Loucy (cell line): ENCODE data around the gene MEIOB.

ENCODE experiments used
- H2AFZ ChIP-seq: fragments of 200-600 bp; sonication (generic); 2 replicates; pipeline ENCODE4 v1.6.0; 2016; ENCODE audit warnings: antibody characterized with exemption, mild to moderate bottlenecking, low read length, moderate library complexity
- H3F3A ChIP-seq: fragments of 200-600 bp; 2 replicates; pipeline ENCODE4 v1.6.0; 2016; ENCODE audit warnings: antibody characterized with exemption, low read depth, mild to moderate bottlenecking
- H3K27me3 ChIP-seq: fragments of 200-600 bp; sonication (generic); 2 replicates; pipeline ENCODE4 v1.6.1; 2014; ENCODE audit warnings: low read length, mild to moderate bottlenecking; ENCODE audit not compliant: insufficient read depth, poor library complexity, severe bottlenecking
- H3K36me3 ChIP-seq: fragments of 200-600 bp; sonication (generic); 2 replicates; pipeline ENCODE4 v1.6.1; 2016; ENCODE audit warnings: low read length; ENCODE audit not compliant: insufficient read depth
- H3K4me1 ChIP-seq: fragments of 200-600 bp; sonication (generic); 2 replicates; pipeline ENCODE4 v1.5.1; 2014; ENCODE audit warnings: low read length, mild to moderate bottlenecking; ENCODE audit not compliant: insufficient read depth, poor library complexity, severe bottlenecking
- H3K4me2 ChIP-seq: fragments of 200-600 bp; sonication (generic); 2 replicates; pipeline ENCODE4 v1.6.0; 2014; ENCODE audit warnings: antibody characterized with exemption, low read length, low read depth, mild to moderate bottlenecking; ENCODE audit not compliant: poor library complexity, severe bottlenecking
- H3K4me3 ChIP-seq: fragments of 200-600 bp; sonication (generic); 2 replicates; pipeline ENCODE4 v1.5.1; 2014; ENCODE audit warnings: low read length, mild to moderate bottlenecking, mixed read lengths; ENCODE audit not compliant: poor library complexity, severe bottlenecking
- H3K79me2 ChIP-seq: fragments of 200-600 bp; sonication (generic); 2 replicates; pipeline ENCODE4 v1.6.1; 2014; ENCODE audit warnings: low read length; ENCODE audit not compliant: insufficient read depth
- H3K9ac ChIP-seq: fragments of 200-600 bp; sonication (generic); 2 replicates; pipeline ENCODE4 v1.6.0; 2014; ENCODE audit warnings: mild to moderate bottlenecking, low read depth, low read length, moderate library complexity; ENCODE audit not compliant: poor library complexity, severe bottlenecking
- H3K9me2 ChIP-seq: fragments of 200-600 bp; sonication (generic); replicated peaks from 2 replicates; pipeline ENCODE4 v1.6.1; 2016; ENCODE audit warnings: low read depth, low read length, mixed read lengths
- H3K9me3 ChIP-seq: fragments of 200-600 bp; sonication (generic); 2 replicates; pipeline ENCODE4 v1.6.1; 2014; ENCODE audit warnings: mild to moderate bottlenecking, antibody characterized with exemption, low read length, low read depth; ENCODE audit not compliant: insufficient read depth
- H4K20me1 ChIP-seq: fragments of 200-600 bp; sonication (generic); 2 replicates; pipeline ENCODE4 v1.6.0; 2014; ENCODE audit warnings: antibody characterized with exemption, low read length, mild to moderate bottlenecking; ENCODE audit not compliant: insufficient read depth, poor library complexity, severe bottlenecking
- EZH2phosphoT487 ChIP-seq: fragments of 200-600 bp; IDR thresholded peaks from 2 replicates; pipeline ENCODE4 v1.6.1; 2018; ENCODE audit warnings: antibody characterized with exemption, mild to moderate bottlenecking, moderate library complexity, borderline replicate concordance
- TF ChIP-seq, protein P1 (sequence below): fragments of 200-600 bp; sonication (generic); conservative IDR thresholded peaks from 2 replicates; pipeline ENCODE4 v1.5.1; 2014; ENCODE audit warnings: mild to moderate bottlenecking, antibody characterized with exemption, low read length

Gene MEIOB

DNA sequence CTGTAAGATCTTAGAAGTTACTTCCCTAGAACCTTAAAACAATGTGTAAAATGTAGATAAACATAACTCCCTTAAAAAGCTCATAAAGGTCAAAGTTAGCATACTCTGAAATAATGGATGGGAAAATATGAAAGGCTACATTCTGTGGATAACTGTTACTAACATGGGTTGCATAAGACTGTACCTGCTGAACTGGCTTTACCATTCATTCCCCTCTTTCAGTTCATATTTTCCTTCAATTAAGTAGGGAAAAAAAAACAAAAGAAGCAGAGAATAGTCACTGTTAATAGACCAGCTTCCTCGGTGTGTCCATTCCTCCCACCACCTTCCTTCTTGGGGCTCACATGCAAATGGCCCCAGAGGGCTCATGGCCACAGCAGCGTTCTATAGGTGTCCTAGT is 7.5 kb upstream of the MEIOB start:
- Histone ChIP-seq H3K4me3 (no peak overlapping the region), H3K4me2 (no peak overlapping the region), H3K9ac (no peak overlapping the region), H3K9me3 (no peaks in the 10 kb centered on the region), H3K79me2 (no peaks in the 10 kb centered on the region), H3K36me3 (no peaks in the 10 kb centered on the region), H3K27me3 (no peaks in the 10 kb centered on the region), H4K20me1 (no peaks in the 10 kb centered on the region), H3F3A (no peaks in the 10 kb centered on the region), H3K9me2 (no peaks in the 10 kb centered on the region), H2AFZ (no peak overlapping the region; the same call in 1 of the 2 replicates), H3K4me1 (no peaks in the 10 kb centered on the region)
- TF ChIP-seq EZH2phosphoT487 = no peak
- TF ChIP-seq, protein P1, sequence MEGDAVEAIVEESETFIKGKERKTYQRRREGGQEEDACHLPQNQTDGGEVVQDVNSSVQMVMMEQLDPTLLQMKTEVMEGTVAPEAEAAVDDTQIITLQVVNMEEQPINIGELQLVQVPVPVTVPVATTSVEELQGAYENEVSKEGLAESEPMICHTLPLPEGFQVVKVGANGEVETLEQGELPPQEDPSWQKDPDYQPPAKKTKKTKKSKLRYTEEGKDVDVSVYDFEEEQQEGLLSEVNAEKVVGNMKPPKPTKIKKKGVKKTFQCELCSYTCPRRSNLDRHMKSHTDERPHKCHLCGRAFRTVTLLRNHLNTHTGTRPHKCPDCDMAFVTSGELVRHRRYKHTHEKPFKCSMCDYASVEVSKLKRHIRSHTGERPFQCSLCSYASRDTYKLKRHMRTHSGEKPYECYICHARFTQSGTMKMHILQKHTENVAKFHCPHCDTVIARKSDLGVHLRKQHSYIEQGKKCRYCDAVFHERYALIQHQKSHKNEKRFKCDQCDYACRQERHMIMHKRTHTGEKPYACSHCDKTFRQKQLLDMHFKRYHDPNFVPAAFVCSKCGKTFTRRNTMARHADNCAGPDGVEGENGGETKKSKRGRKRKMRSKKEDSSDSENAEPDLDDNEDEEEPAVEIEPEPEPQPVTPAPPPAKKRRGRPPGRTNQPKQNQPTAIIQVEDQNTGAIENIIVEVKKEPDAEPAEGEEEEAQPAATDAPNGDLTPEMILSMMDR = no peak

DNA sequence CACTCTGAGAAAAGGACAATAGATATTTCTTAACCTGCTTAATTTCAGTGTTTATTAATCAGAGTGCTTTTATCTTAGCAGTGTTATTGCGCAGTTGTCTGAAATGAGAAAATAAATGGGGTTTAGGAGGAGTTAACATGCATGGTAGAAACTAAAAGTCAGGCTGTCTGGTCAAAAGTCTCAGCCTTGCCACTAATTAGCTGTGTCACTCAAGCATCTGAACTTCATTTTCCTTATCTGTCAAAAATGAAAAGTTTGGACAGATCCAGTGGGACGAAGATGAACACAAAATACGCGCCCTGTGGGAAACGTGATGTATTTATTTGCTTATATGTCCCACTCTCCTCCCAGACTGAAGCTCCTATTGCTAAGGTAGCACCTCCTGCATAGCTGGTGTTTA is 6.3 kb upstream of the MEIOB start:
- Histone ChIP-seq H3K9me3 (no peaks in the 10 kb centered on the region), H3K36me3 (no peaks in the 10 kb centered on the region), H3F3A (no peaks in the 10 kb centered on the region), H3K9me2 (no peaks in the 10 kb centered on the region), H4K20me1 (no peaks in the 10 kb centered on the region), H3K27me3 (no peaks in the 10 kb centered on the region), H3K4me1 (no peaks in the 10 kb centered on the region), H3K79me2 (no peaks in the 10 kb centered on the region), H2AFZ (no peak overlapping the region), H3K4me2 (no peak overlapping the region), H3K4me3 (no peak overlapping the region), H3K9ac (no peak overlapping the region)
- no peak for TF ChIP-seq EZH2phosphoT487
- TF ChIP-seq, protein P1 = no peak

DNA sequence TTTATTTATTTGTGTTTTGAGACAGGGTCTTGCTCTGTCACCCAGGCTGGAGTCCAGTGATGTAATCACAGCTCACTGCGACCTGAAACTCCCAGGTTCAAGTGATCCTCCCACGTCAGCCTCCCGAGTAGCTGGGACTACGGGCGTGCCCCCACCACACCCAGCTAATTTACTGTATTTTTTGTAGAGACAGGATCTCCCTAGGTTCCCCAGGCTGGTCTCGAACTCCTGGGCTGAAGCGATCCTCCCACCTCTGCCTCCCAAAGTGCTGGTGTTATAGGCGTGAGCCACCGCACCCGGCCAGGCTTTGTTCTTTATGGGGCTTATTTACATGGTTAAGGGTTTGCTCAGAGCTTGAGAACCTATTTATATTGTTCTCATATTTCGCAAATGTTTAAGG is 5.8 kb upstream of the MEIOB start:
- Histone ChIP-seq H3K4me1 (no peaks in the 10 kb centered on the region), H3K36me3 (no peaks in the 10 kb centered on the region), H3F3A (no peaks in the 10 kb centered on the region), H2AFZ (no peak overlapping the region), H3K9ac (no peak overlapping the region), H3K4me3 (no peak overlapping the region), H3K79me2 (no peaks in the 10 kb centered on the region), H3K9me2 (no peaks in the 10 kb centered on the region), H3K9me3 (no peaks in the 10 kb centered on the region), H4K20me1 (no peaks in the 10 kb centered on the region), H3K4me2 (no peak overlapping the region), H3K27me3 (no peaks in the 10 kb centered on the region)
- TF ChIP-seq, protein P1 = no peak
